ENCODE results near the gene SHISA5. TPM values are rescaled to one million over a fixed set of nuclear protein-coding genes. Genes with fewer than 3 reads are reported as not detected.

Gene SHISA5
- total and polyA plus RNA-seq, 2 experiments from 2014 or later, result 146 to 166 TPM

- TF ChIP-seq ZNF462 (CRISPR knock-in tag; IDR thresholded peaks at IDR 0.05) (no peak), JUNB (IDR thresholded peaks at IDR 0.05; ENCODE audit: unreplicated experiment) (no peak), STAT1 (IDR thresholded peaks at IDR 0.05; ENCODE audit: unreplicated experiment) (no peak)
These were observed 27.4 kb downstream of the SHISA5 start (continued) for GRCh38 chr3:48476426-48477053.

- peak overlapping the region; percentile 94 for H3K27ac ChIP-seq (ENCODE audit: low read depth)
- H3F3A ChIP-seq (replicated peaks; ENCODE audit: low read depth), result peaks cover 10% of the 10 kb centered on the region; the same call in 1 of the 2 replicates
- H3K9me2 ChIP-seq (ENCODE audit: insufficient read depth), result no peaks in the 10 kb centered on the region
- TF ChIP-seq CTCF (conservative IDR thresholded peaks at IDR 0.05; ENCODE audit: low read depth in 2 of 2) (peak; percentile 32 to 54; a peak in 2 of 4 replicates), ZNF462 (CRISPR knock-in tag; IDR thresholded peaks at IDR 0.05) (no peak)
- H3K36me3 ChIP-seq (ENCODE audit: insufficient read depth), result no peaks in the 10 kb centered on the region; the same call in 1 of the 2 replicates
- H3K4me2 ChIP-seq, result peak overlapping the region; percentile 66
- peaks cover 12% of the 10 kb centered on the region for H3K36me3 Mint-ChIP-seq (ENCODE audit: low read depth)
- H3K27me3 ChIP-seq (ENCODE audit: insufficient read depth), result no peaks in the 10 kb centered on the region
- H3K27me3 Mint-ChIP-seq (ENCODE audit: insufficient read depth, low read depth, poor library complexity), result peaks cover 25% of the 10 kb centered on the region
- peak overlapping the region; percentile 95 for H3K27ac Mint-ChIP-seq
- H3K79me2 ChIP-seq (replicated peaks; ENCODE audit: insufficient read depth), result peaks cover 24% of the 10 kb centered on the region
- ATAC-seq, result peak; percentile 20
- H3K9me3 Mint-ChIP-seq, result peaks cover 4% of the 10 kb centered on the region
- H3K4me1 ChIP-seq (ENCODE audit: insufficient read depth), result peaks cover 26% of the 10 kb centered on the region
- H3K4me3 Mint-ChIP-seq, result peak overlapping the region; percentile 47; the same call in 2 of the 3 replicates
- peak; percentile 70 for DNase-seq (ENCODE audit: low spot score)
- peak overlapping the region; percentile 32 for H3K4me3 ChIP-seq
- 0 out of 2 replicates have a peak overlapping the region, but pooled peaks have one; percentile 47 for H2AFZ ChIP-seq
- no peaks in the 10 kb centered on the region for H4K20me1 ChIP-seq (replicated peaks; ENCODE audit: insufficient read depth)
- H3K4me1 Mint-ChIP-seq, result peaks cover 37% of the 10 kb centered on the region
These were observed 28.8 kb downstream of the SHISA5 start for GRCh38 chr3:48475188-48475587.

All from GM23338 (cell line).